Liver (tissue), 9 donors: Measurements from ENCODE around the gene ARHGAP35. TPM values are rescaled to one million over a fixed set of nuclear protein-coding genes. Genes with fewer than 3 reads are reported as not detected.

ENCODE experiments used
- DNase-seq: peaks from one replicate; pipeline ENCODE4 v3.0.0-alpha.2; 2017; ENCODE audit warnings: low spot score
- H3K27ac ChIP-seq, 2 donors: one replicate each; pipeline ENCODE4 v1.7.0; 2013; ENCODE audit warnings: inconsistent platforms in 2 of 2, low read length in 2 of 2, control low read depth in 1 of 2, low read depth in 1 of 2, mild to moderate bottlenecking in 1 of 2
- H3K27me3 ChIP-seq, 4 donors: one replicate each; pipeline versions ENCODE4 v1.6.1 to v1.7.0; 2013; ENCODE audit warnings: low read length in 3 of 4, inconsistent platforms in 1 of 4, mild to moderate bottlenecking in 1 of 4, moderate library complexity in 1 of 4; ENCODE audit not compliant: control insufficient read depth in 4 of 4, insufficient read depth in 4 of 4
- H3K36me3 ChIP-seq, 4 donors: one replicate each; pipeline versions ENCODE4 v1.6.1 to v1.7.0; 2013; ENCODE audit warnings: low read length in 3 of 4, mild to moderate bottlenecking in 3 of 4, low read depth in 1 of 4, moderate library complexity in 1 of 4; ENCODE audit not compliant: control insufficient read depth in 4 of 4, insufficient read depth in 3 of 4
- H3K4me1 ChIP-seq, 4 donors: one replicate each; pipeline versions ENCODE4 v1.6.1 to v1.7.0; 2013; ENCODE audit warnings: low read length in 3 of 4, mild to moderate bottlenecking in 3 of 4, moderate library complexity in 1 of 4; ENCODE audit not compliant: control insufficient read depth in 4 of 4, insufficient read depth in 4 of 4
- H3K4me3 ChIP-seq, 3 donors: one replicate each; pipeline versions ENCODE4 v1.6.1 to v1.7.0; 2013; ENCODE audit warnings: low read length in 3 of 3, control low read depth in 1 of 3, low read depth in 1 of 3, mild to moderate bottlenecking in 1 of 3
- H3K9ac ChIP-seq, 2 donors: one replicate each; pipeline ENCODE4 v1.7.0; 2013; ENCODE audit warnings: low read length in 2 of 2, mild to moderate bottlenecking in 2 of 2, moderate library complexity in 2 of 2, control low read depth in 1 of 2, low read depth in 1 of 2
- H3K9me3 ChIP-seq, 4 donors: one replicate each; pipeline versions ENCODE4 v1.6.1 to v1.7.0; 2013; ENCODE audit warnings: low read length in 3 of 4; ENCODE audit not compliant: control insufficient read depth in 4 of 4
- ATF3 ChIP-seq: IDR thresholded peaks from 2 replicates; pipeline ENCODE4 v1.6.1; 2016; ENCODE audit warnings: antibody characterized with exemption
- CTCF ChIP-seq: fragments of 150-350 bp; IDR thresholded peaks from 2 replicates; pipeline ENCODE4 v1.5.1; 2017; ENCODE audit warnings: improper control_type of control experiment, low read depth, low read length; ENCODE audit not compliant: missing input control
- FOXA1 ChIP-seq: IDR thresholded peaks from 2 replicates; pipeline ENCODE4 v1.6.1; 2016; ENCODE audit warnings: antibody characterized with exemption
- FOXA2 ChIP-seq: IDR thresholded peaks from 2 replicates; pipeline ENCODE4 v1.6.1; 2016; ENCODE audit warnings: antibody characterized with exemption
- GABPA ChIP-seq, 2 donors: IDR thresholded peaks in 1 of 2; conservative IDR thresholded peaks in 1 of 2; 2 replicates each; pipeline ENCODE4 v1.6.1; 2016; ENCODE audit warnings: antibody characterized with exemption in 2 of 2, mild to moderate bottlenecking in 1 of 2, moderate library complexity in 1 of 2
- HNF4A ChIP-seq, 2 donors: conservative IDR thresholded peaks; 2 replicates each; pipeline ENCODE4 v1.6.1; 2016; ENCODE audit warnings: antibody characterized with exemption in 2 of 2, mild to moderate bottlenecking in 2 of 2
- HNF4G ChIP-seq: IDR thresholded peaks from 2 replicates; pipeline ENCODE4 v1.6.1; 2016; ENCODE audit warnings: antibody characterized with exemption
- JUND ChIP-seq, 2 donors: IDR thresholded peaks; 2 replicates each; pipeline ENCODE4 v1.6.1; 2016; ENCODE audit warnings: antibody characterized with exemption in 2 of 2
- MAX ChIP-seq: IDR thresholded peaks from 2 replicates; pipeline ENCODE4 v1.6.1; 2016; ENCODE audit warnings: antibody characterized with exemption
- NR2F2 ChIP-seq: IDR thresholded peaks from 2 replicates; pipeline ENCODE4 v1.6.1; 2016; ENCODE audit warnings: antibody characterized with exemption
- RAD21 ChIP-seq, 2 donors: IDR thresholded peaks; 2 replicates each; pipeline ENCODE4 v1.6.1; 2016; ENCODE audit warnings: antibody characterized with exemption in 2 of 2, mild to moderate bottlenecking in 2 of 2
- REST ChIP-seq: IDR thresholded peaks from 2 replicates; pipeline ENCODE4 v1.6.1; 2016; ENCODE audit warnings: antibody characterized with exemption, mild to moderate bottlenecking
- RXRA ChIP-seq, 2 donors: IDR thresholded peaks; 2 replicates each; pipeline ENCODE4 v1.6.1; 2017 to 2018; ENCODE audit warnings: antibody characterized with exemption in 2 of 2, mild to moderate bottlenecking in 1 of 2
- TAF1 ChIP-seq: conservative IDR thresholded peaks from 2 replicates; pipeline ENCODE4 v1.6.1; 2016; ENCODE audit warnings: antibody characterized with exemption, mild to moderate bottlenecking
- ZBTB33 ChIP-seq: IDR thresholded peaks from 2 replicates; pipeline ENCODE4 v1.6.1; 2016; ENCODE audit warnings: antibody characterized with exemption
- WGBS: extraction: QIAGEN DNeasy Blood & Tissue Kit; methylation state at CpG from one replicate; pipeline ENCODE4 v1.1.7; 2013; 5-methylcytosine and 5-hydroxymethylcytosine counted together
- polyA plus RNA-seq, 2 donors: library from polyadenylated mRNA; stranded (reverse) in 1 of 2; unstranded in 1 of 2; fragments of 200-250 nt in 1 of 2; fragments of >200 nt in 1 of 2; fragmentation: Nextera tagmentation in 1 of 2; extraction: Ambion mirVana in 1 of 2; gene quantifications; one replicate each; pipeline versions ENCODE4 v1.2.1 to v1.2.3, GENCODE V29; 2013 to 2015
- total RNA-seq, 2 donors: library from RNA; depleted of rRNA; stranded (reverse); fragments of >200 nt; gene quantifications; one replicate each; pipeline ENCODE4 v1.2.3, GENCODE V29; 2014
- donor health status: healthy.
- donor health status: healthy.
- donor health status: healthy.
- donor health status: healthy.
- donor health status: healthy.

Gene ARHGAP35
- total and polyA plus RNA-seq, 4 donors: 15.5 to 49.2 (median 21.7) TPM

GRCh38 chr19:46886546-46887239 is 25.9 kb downstream of the ARHGAP35 start:
- Histone ChIP-seq H3K27ac (no peak overlapping the region), H3K9me3 (no peaks in the 10 kb centered on the region), H3K36me3 (peaks cover 0 to 1% (median 0%) of the 10 kb centered on the region in 4 donors), H3K9ac (peak overlapping the region in 1 of 2 donors; percentile 10), H3K27me3 (no peaks in the 10 kb centered on the region), H3K4me1 (peaks cover 0 to 50% (median 29%) of the 10 kb centered on the region in 4 donors), H3K4me3 (no peak overlapping the region)
- TF ChIP-seq ZBTB33: no peak
- TF ChIP-seq FOXA1: no peak
- TF ChIP-seq GABPA (IDR thresholded peaks at IDR 0.05 in 1 of 2, conservative IDR thresholded peaks at IDR 0.05 in 1 of 2): no peak
- no peak for TF ChIP-seq RAD21 (IDR thresholded peaks at IDR 0.05)
- TF ChIP-seq JUND (IDR thresholded peaks at IDR 0.05): no peak
- no peak for TF ChIP-seq RXRA (IDR thresholded peaks at IDR 0.05)
- no peak for TF ChIP-seq FOXA2
- no peak for TF ChIP-seq REST
- no peak for TF ChIP-seq HNF4G
- TF ChIP-seq NR2F2: no peak
- TF ChIP-seq MAX: no peak
- TF ChIP-seq HNF4A (conservative IDR thresholded peaks at IDR 0.05): no peak
- TF ChIP-seq CTCF: no peak
- TF ChIP-seq TAF1: no peak
- no peak for TF ChIP-seq ATF3
- DNase-seq: no peak
- whole genome bisulfite sequencing: 82% methylated on average over 5 of the region's 5 CpGs
